Measurements from ENCODE around the gene STK10. TPM values are rescaled to one million over a fixed set of nuclear protein-coding genes. Genes with fewer than 3 reads are reported as not detected.

STK10 gene
- total RNA-seq, 4 donors from 2014 or later = 5.4 to 18.3 (median 5.7) TPM

- H3K4me3 ChIP-seq = no peak overlapping the region
- no peaks in the 10 kb centered on the region for H3K4me1 ChIP-seq
- in situ Hi-C loops (cut with MboI; ENCODE audit: low sequenced_read_pairs in 4 of 4) = no loop called here
- H3K27me3 ChIP-seq = no peaks in the 10 kb centered on the region
- no peak overlapping the region for H3K27ac ChIP-seq
- H3K9me3 ChIP-seq = no peaks in the 10 kb centered on the region
- no peak for DNase-seq
- peaks cover 0 to 4% of the 10 kb centered on the region in 2 donors for H3K36me3 ChIP-seq
- no peak for ATAC-seq
- intact Hi-C loops (cut with DNase I; ENCODE audit: low total_unique reads) = no loop called here
- no peak for TF ChIP-seq POLR2A (IDR thresholded peaks at IDR 0.05)
- TF ChIP-seq CTCF (IDR thresholded peaks at IDR 0.05 in 4 of 5, conservative IDR thresholded peaks at IDR 0.05 in 1 of 5) = no peak
Observed at GRCh38 chr5:172077664-172078425, 110.2 kb downstream of the STK10 start.

- no peaks in the 10 kb centered on the region for H3K9me3 ChIP-seq
- no peaks in the 10 kb centered on the region for H3K4me1 ChIP-seq
- H3K4me3 ChIP-seq = no peak overlapping the region
- TF ChIP-seq POLR2A (IDR thresholded peaks at IDR 0.05) = no peak
- TF ChIP-seq CTCF (IDR thresholded peaks at IDR 0.05 in 4 of 5, conservative IDR thresholded peaks at IDR 0.05 in 1 of 5) = no peak
- DNase-seq = no peak
- intact Hi-C loops (cut with DNase I; ENCODE audit: low total_unique reads) = no loop called here
- H3K27ac ChIP-seq = no peak overlapping the region
- ATAC-seq = no peak
- H3K27me3 ChIP-seq = no peaks in the 10 kb centered on the region
- in situ Hi-C loops (cut with MboI; ENCODE audit: low sequenced_read_pairs in 4 of 4) = no loop called here
- no peaks in the 10 kb centered on the region for H3K36me3 ChIP-seq
Observed at GRCh38 chr5:172076761-172077244, 111.2 kb downstream of the STK10 start.

- ATAC-seq (no peak), DNase-seq (no peak)
- H3K27me3 ChIP-seq = no peaks in the 10 kb centered on the region
- no peak overlapping the region for H3K27ac ChIP-seq
- TF ChIP-seq CTCF (IDR thresholded peaks at IDR 0.05 in 4 of 5, conservative IDR thresholded peaks at IDR 0.05 in 1 of 5) = no peak
- TF ChIP-seq POLR2A (IDR thresholded peaks at IDR 0.05) = no peak
- intact Hi-C loops (cut with DNase I; ENCODE audit: low total_unique reads) (no loop called here), in situ Hi-C loops (cut with MboI; ENCODE audit: low sequenced_read_pairs in 4 of 4) (no loop called here)
- H3K4me3 ChIP-seq = no peak overlapping the region
- no peaks in the 10 kb centered on the region for H3K36me3 ChIP-seq
- H3K4me1 ChIP-seq = no peaks in the 10 kb centered on the region
- no peaks in the 10 kb centered on the region for H3K9me3 ChIP-seq
Observed at GRCh38 chr5:172075656-172076055, 112.4 kb downstream of the STK10 start.

GRCh38 chr5:172074896-172075295 lies 113.1 kb downstream of the STK10 start:
- in situ Hi-C loops (cut with MboI; ENCODE audit: low sequenced_read_pairs in 4 of 4) (no loop called here), intact Hi-C loops (cut with DNase I; ENCODE audit: low total_unique reads) (no loop called here)
- Histone ChIP-seq H3K4me1 (no peaks in the 10 kb centered on the region), H3K9me3 (no peaks in the 10 kb centered on the region), H3K4me3 (no peak overlapping the region), H3K27ac (no peak overlapping the region), H3K36me3 (no peaks in the 10 kb centered on the region), H3K27me3 (no peaks in the 10 kb centered on the region)
- DNase-seq = no peak
- TF ChIP-seq POLR2A (IDR thresholded peaks at IDR 0.05) (no peak), CTCF (IDR thresholded peaks at IDR 0.05 in 4 of 5, conservative IDR thresholded peaks at IDR 0.05 in 1 of 5) (no peak)
- ATAC-seq = no peak
